ENCODE measurements around the gene ACTG1.

DNA sequence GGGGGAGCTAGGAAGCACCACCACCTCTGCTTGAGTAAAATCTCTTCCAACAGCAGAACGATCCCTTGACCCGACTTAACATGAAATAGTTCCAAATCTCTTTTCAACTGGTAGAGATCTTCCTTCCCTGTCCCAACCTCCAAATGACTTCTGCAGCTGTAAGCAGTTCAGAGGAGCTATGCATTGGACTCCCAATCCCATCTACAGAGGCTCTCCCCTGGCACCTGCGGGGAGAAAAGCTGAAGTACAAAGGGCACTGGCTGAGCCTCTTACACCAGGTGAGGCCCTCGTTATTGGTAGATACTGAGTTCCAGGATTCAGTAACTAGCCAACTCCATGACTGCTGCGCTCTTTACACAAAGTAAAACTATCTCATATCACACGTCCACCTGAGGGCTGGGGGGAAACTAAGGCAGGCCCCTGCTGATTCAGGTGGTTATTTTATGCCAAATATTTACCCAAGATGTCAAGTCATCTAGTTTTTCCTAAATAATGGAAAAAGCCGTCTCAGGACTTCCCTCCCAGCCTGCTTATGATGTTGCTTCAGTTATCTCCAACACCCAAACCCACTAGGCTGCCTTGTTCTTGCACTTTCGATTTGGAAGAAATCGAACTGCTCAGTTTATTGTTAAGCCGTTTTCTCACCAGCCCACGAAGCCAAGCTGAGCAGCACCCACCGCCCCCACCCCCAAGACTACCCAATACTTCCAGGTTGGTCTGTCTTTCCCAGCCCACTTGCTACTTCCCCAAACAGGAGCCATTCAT, 3.2 kb downstream of the ACTG1 start:
- TF ChIP-seq SUZ12 (IDR thresholded peaks at IDR 0.05) (no peak), BHLHE40 (IDR thresholded peaks at IDR 0.05; ENCODE audit: borderline replicate concordance) (no peak)

All from HEK293T (cell line).